ENCODE data around the gene FALEC. TPM values are rescaled to one million over a fixed set of nuclear protein-coding genes. Genes with fewer than 3 reads are reported as not detected.

FALEC gene
- total and polyA plus RNA-seq, 9 of the 15 experiments (the other 6 are each of a cell fraction or from before 2014, with no cell fraction given) = 0.15 to 1.8 (median 0.53) TPM; not detected in 5

DNA sequence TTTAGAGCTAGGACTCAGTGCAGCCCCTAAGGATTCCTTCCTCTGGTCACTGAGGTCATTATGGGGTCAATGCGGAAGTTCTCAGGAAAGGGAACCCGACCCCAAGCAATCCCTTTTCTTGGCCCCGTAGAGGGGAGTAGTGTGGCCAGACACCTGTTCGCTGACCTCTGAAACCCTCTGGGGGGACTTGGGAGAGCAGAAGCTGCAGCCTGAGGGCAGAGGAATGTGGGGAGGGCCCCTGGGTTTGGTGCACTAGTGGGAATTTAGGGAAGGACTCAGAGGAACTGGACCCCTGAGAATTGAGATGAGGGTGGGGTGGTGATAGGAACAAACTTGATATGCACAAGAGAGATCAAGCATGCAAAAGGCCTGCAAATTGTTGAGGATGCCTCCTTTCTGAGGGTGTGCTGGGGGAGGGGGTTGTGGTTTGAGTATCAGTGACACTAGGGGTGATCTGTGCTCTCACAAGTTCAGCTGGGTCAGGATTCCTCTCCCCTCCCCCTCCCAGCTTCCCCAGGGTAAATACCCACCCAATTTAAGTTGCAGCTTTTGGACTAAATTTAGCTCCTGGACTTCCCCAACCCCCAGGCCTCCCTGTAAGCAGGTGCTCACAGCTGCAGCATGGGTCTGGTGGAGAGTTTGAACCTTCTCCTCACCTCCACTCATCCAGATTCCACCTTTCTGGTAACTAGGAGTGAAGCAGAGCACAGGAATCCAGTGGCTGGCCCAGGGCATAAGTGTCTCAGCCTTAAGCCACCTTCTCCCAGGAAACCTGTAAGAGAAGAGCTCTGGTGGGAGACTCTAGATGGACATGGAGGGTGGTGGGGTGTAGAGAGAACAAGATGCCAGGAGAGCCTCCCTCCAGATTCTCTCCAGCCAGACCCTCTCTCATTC lies 47.1 kb downstream of the FALEC start:
- WGBS (ENCODE audit: insufficient coverage, low coverage, missing lambda C conversion rate) = 14% methylated on average over 4 of the region's 4 CpGs
- peak overlapping the region; percentile 65 to 89 for H3K9ac ChIP-seq (ENCODE audit: insufficient read depth in 1 of 2, low read depth in 2 of 2, low read length in 2 of 2)
- TF ChIP-seq, protein P1, sequence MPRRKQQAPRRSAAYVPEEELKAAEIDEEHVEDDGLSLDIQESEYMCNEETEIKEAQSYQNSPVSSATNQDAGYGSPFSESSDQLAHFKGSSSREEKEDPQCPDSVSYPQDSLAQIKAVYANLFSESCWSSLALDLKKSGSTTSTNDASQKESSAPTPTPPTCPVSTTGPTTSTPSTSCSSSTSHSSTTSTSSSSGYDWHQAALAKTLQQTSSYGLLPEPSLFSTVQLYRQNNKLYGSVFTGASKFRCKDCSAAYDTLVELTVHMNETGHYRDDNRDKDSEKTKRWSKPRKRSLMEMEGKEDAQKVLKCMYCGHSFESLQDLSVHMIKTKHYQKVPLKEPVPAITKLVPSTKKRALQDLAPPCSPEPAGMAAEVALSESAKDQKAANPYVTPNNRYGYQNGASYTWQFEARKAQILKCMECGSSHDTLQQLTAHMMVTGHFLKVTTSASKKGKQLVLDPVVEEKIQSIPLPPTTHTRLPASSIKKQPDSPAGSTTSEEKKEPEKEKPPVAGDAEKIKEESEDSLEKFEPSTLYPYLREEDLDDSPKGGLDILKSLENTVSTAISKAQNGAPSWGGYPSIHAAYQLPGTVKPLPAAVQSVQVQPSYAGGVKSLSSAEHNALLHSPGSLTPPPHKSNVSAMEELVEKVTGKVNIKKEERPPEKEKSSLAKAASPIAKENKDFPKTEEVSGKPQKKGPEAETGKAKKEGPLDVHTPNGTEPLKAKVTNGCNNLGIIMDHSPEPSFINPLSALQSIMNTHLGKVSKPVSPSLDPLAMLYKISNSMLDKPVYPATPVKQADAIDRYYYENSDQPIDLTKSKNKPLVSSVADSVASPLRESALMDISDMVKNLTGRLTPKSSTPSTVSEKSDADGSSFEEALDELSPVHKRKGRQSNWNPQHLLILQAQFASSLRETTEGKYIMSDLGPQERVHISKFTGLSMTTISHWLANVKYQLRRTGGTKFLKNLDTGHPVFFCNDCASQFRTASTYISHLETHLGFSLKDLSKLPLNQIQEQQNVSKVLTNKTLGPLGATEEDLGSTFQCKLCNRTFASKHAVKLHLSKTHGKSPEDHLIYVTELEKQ (CRISPR knock-in tag; IDR thresholded peaks at IDR 0.05) = peak; percentile 47; the same call in 1 of the 2 replicates
- TF ChIP-seq MCM5 (IDR thresholded peaks at IDR 0.05; ENCODE audit: low read depth) (no peak), KDM5B (IDR thresholded peaks at IDR 0.05; ENCODE audit: insufficient replicate concordance, low read depth, low read length) (no peak), ZNF444 (CRISPR knock-in tag; IDR thresholded peaks at IDR 0.05) (no peak), NCOR1 (IDR thresholded peaks at IDR 0.05) (0 out of 2 replicates have a peak, but pooled peaks have one; percentile 17)
- TF ChIP-seq, protein P2, sequence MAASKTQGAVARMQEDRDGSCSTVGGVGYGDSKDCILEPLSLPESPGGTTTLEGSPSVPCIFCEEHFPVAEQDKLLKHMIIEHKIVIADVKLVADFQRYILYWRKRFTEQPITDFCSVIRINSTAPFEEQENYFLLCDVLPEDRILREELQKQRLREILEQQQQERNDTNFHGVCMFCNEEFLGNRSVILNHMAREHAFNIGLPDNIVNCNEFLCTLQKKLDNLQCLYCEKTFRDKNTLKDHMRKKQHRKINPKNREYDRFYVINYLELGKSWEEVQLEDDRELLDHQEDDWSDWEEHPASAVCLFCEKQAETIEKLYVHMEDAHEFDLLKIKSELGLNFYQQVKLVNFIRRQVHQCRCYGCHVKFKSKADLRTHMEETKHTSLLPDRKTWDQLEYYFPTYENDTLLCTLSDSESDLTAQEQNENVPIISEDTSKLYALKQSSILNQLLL (CRISPR knock-in tag; IDR thresholded peaks at IDR 0.05; ENCODE audit: borderline replicate concordance) = 0 out of 2 replicates have a peak, but pooled peaks have one; percentile 14
- TF ChIP-seq, protein P3, sequence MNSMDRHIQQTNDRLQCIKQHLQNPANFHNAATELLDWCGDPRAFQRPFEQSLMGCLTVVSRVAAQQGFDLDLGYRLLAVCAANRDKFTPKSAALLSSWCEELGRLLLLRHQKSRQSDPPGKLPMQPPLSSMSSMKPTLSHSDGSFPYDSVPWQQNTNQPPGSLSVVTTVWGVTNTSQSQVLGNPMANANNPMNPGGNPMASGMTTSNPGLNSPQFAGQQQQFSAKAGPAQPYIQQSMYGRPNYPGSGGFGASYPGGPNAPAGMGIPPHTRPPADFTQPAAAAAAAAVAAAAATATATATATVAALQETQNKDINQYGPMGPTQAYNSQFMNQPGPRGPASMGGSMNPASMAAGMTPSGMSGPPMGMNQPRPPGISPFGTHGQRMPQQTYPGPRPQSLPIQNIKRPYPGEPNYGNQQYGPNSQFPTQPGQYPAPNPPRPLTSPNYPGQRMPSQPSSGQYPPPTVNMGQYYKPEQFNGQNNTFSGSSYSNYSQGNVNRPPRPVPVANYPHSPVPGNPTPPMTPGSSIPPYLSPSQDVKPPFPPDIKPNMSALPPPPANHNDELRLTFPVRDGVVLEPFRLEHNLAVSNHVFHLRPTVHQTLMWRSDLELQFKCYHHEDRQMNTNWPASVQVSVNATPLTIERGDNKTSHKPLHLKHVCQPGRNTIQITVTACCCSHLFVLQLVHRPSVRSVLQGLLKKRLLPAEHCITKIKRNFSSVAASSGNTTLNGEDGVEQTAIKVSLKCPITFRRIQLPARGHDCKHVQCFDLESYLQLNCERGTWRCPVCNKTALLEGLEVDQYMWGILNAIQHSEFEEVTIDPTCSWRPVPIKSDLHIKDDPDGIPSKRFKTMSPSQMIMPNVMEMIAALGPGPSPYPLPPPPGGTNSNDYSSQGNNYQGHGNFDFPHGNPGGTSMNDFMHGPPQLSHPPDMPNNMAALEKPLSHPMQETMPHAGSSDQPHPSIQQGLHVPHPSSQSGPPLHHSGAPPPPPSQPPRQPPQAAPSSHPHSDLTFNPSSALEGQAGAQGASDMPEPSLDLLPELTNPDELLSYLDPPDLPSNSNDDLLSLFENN (IDR thresholded peaks at IDR 0.05; ENCODE audit: low read depth in 2 of 2, low read length in 2 of 2) = no peak
- TF ChIP-seq, protein P4, sequence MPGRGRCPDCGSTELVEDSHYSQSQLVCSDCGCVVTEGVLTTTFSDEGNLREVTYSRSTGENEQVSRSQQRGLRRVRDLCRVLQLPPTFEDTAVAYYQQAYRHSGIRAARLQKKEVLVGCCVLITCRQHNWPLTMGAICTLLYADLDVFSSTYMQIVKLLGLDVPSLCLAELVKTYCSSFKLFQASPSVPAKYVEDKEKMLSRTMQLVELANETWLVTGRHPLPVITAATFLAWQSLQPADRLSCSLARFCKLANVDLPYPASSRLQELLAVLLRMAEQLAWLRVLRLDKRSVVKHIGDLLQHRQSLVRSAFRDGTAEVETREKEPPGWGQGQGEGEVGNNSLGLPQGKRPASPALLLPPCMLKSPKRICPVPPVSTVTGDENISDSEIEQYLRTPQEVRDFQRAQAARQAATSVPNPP (IDR thresholded peaks at IDR 0.05; ENCODE audit: borderline replicate concordance, insufficient read depth, insufficient read length) = no peak

More for the DNA sequence above, 47.1 kb downstream of the FALEC start:
- Histone ChIP-seq H3K4me1 (replicated peaks in 1 of 2; ENCODE audit: control insufficient read depth in 2 of 2, insufficient read depth in 2 of 2, low read length in 2 of 2) (peaks cover 46 to 68% of the 10 kb centered on the region in 2 experiments), H4K20me1 (replicated peaks; ENCODE audit: control insufficient read depth, insufficient read depth, low read length) (peaks cover 10% of the 10 kb centered on the region; the same call in 1 of the 2 replicates), H3K4me2 (ENCODE audit: insufficient read depth, low read length) (peak overlapping the region; percentile 78), H2AFZ (ENCODE audit: low read depth, low read length) (0 out of 2 replicates have a peak overlapping the region, but pooled peaks have one; percentile 2), H3K9me3 (replicated peaks; ENCODE audit: control insufficient read depth, insufficient read depth, low read depth, low read length) (no peaks in the 10 kb centered on the region), H3K4me3 (peak overlapping the region; percentile 26; the same call in 1 of the 2 replicates), H3K79me2 (ENCODE audit: control insufficient read depth, insufficient read depth, low read length) (peaks cover 29% of the 10 kb centered on the region), H3K9me1 (ENCODE audit: control insufficient read depth, insufficient read depth, low read length) (peaks cover 6% of the 10 kb centered on the region), H3K27me3 (ENCODE audit: control insufficient read depth in 2 of 2, insufficient read depth in 2 of 2, low read length in 2 of 2) (no peaks in the 10 kb centered on the region), H3K27ac (ENCODE audit: extremely low read depth, low read depth, low read length) (peak overlapping the region; percentile 81), H3K36me3 (ENCODE audit: control insufficient read depth, insufficient read depth, low read length) (peaks cover 63% of the 10 kb centered on the region)
- no TSS peak for BruUV-seq (replicated peaks)
- in situ Hi-C loops (cut with MboI) = loop anchor here (10.0 kb wide), 1 partner anchor 432 kb away; no protein-coding TSS in a partner anchor
- ChIA-PET POLR2A (interaction anchor here (0.5 to 6.5 kb wide), 17 partner anchors 8 to 500 kb away, joined by 3 to 148 read pairs (median 3); partner anchors contain the start of genes ADAMTSL4, ECM1, ENSA and MCL1), CTCF (ENCODE audit: low intra/inter-chr PET ratio) (interaction anchor here (0.7 kb wide), 1 partner anchor 59 kb away, joined by 3 read pairs; no protein-coding TSS in a partner anchor)
- DNase-seq (ENCODE audit: extremely low read depth in 1 of 4, low spot score in 3 of 4) (peak in 1 of 4 experiments; percentile 53), ATAC-seq (no peak), FAIRE-seq (no peak)
- intact Hi-C loops (cut with micrococcal nuclease) = loop anchor here (5.0 kb wide), 2 partner anchors 415 to 435 kb away; no protein-coding TSS in a partner anchor

Data from K562 (cell line).